Right lobe of liver (tissue), 6 donors: ENCODE data around the gene ERCC6. TPM values are rescaled to one million over a fixed set of nuclear protein-coding genes. Genes with fewer than 3 reads are reported as not detected.

Experiments used
- ATAC-seq, 4 donors: fragments of 200-7000 bp; cut with Tn5 transposase; one replicate each; pipeline ENCODE4 v1.9.1; 2020; ENCODE audit warnings: mild to moderate bottlenecking in 4 of 4, moderate library complexity in 4 of 4
- DNase-seq, 3 donors: peaks; one replicate each; pipeline ENCODE4 v3.0.0-alpha.2; 2020
- H3K27ac ChIP-seq, 3 donors: fragments of 200-600 bp; one replicate each; pipeline ENCODE4 v1.8.0; 2022
- H3K27me3 ChIP-seq, 2 donors: fragments of 200-600 bp; one replicate each; pipeline ENCODE4 v1.8.0; 2022
- H3K36me3 ChIP-seq, 4 donors: fragments of 200-600 bp; sonication (generic) in 1 of 4; one replicate each; pipeline versions ENCODE4 v1.5.1 to v1.8.0; 2017 to 2022; ENCODE audit warnings: control low read depth in 1 of 4
- H3K4me1 ChIP-seq, 4 donors: fragments of 200-600 bp; sonication (generic) in 1 of 4; one replicate each; pipeline versions ENCODE4 v1.5.1 to v1.8.0; 2017 to 2022; ENCODE audit warnings: control low read depth in 1 of 4
- H3K4me3 ChIP-seq, 3 donors: fragments of 200-600 bp; one replicate each; pipeline ENCODE4 v1.8.0; 2022
- H3K9me3 ChIP-seq, 4 donors: fragments of 200-600 bp; sonication (generic) in 1 of 4; one replicate each; pipeline versions ENCODE4 v1.5.1 to v1.8.0; 2017 to 2022; ENCODE audit warnings: control low read depth in 1 of 4
- CTCF ChIP-seq, 4 donors: fragments of 200-600 bp in 3 of 4; fragments of 450-650 bp in 1 of 4; IDR thresholded peaks; one replicate each; pipeline versions ENCODE4 v1.5.1 to v1.8.0; 2016 to 2022; ENCODE audit warnings: antibody characterized with exemption in 4 of 4, mild to moderate bottlenecking in 2 of 4
- POLR2A ChIP-seq: fragments of 450-650 bp; IDR thresholded peaks from one replicate; pipeline ENCODE4 v1.6.1; 2017; ENCODE audit warnings: antibody characterized with exemption, mild to moderate bottlenecking
- WGBS: methylation state at CpG from one replicate; pipeline ENCODE4 v1.1.6; 2018; ENCODE audit warnings: low coverage, low lambda C conversion rate; ENCODE audit not compliant: insufficient coverage; ENCODE audit errors: missing lambda C conversion rate; 5-methylcytosine and 5-hydroxymethylcytosine counted together
- intact Hi-C, 2 donors: fragments of 100-400 bp; cut with DNase I; formaldehyde crosslinking; loops; one replicate each; pipeline versions ENCODE4 v1.11.2 to v1.14.1; 2022
- total RNA-seq, 6 experiments: library from RNA; depleted of rRNA in 2 of 6; stranded (reverse); fragments of >200 nt in 2 of 6; fragmentation: NEBNext Ultra II Directional in 3 of 6; extraction: Animal tissue kit (Norgen Biotek cat#: 25700) in 3 of 6; gene quantifications; one replicate each; pipeline versions ENCODE4 v1.1.0 to v1.2.4, GENCODE V29; 2016 to 2023
- donor health status: DM: no; HTN: yes; CAD: no.
- donor health status: DM: no; HTN: no; CAD: no.
- donor health status: DM: no; HTN: no; CAD: no.
- donor health status: DM: no; HTN: yes; CAD: no.
- donor health status: DM: no; HTN: yes; CAD: no.

Gene ERCC6
- total RNA-seq, 6 experiments from 2014 or later: 7.3 to 16.8 (median 10.6) TPM

- DNase-seq (no peak), ATAC-seq (no peak)
- Histone ChIP-seq H3K4me1 (no peaks in the 10 kb centered on the region), H3K36me3 (no peaks in the 10 kb centered on the region), H3K27ac (no peak overlapping the region), H3K9me3 (no peaks in the 10 kb centered on the region), H3K4me3 (no peak overlapping the region), H3K27me3 (no peaks in the 10 kb centered on the region)
- intact Hi-C loops: no loop called here
- TF ChIP-seq POLR2A: no peak
- TF ChIP-seq CTCF (IDR thresholded peaks at IDR 0.05): no peak
- WGBS: 92% methylated on average over 4 of the region's 4 CpGs
Observed at GRCh38 chr10:49505589-49505988, 33.3 kb downstream of the ERCC6 start.

- no peaks in the 10 kb centered on the region for H3K9me3 ChIP-seq
- TF ChIP-seq POLR2A (no peak), CTCF (IDR thresholded peaks at IDR 0.05) (no peak)
- H3K4me3 ChIP-seq: no peak overlapping the region
- 91% methylated on average over 3 of the region's 3 CpGs for WGBS
- no peaks in the 10 kb centered on the region for H3K4me1 ChIP-seq
- intact Hi-C loops: no loop called here
- H3K27me3 ChIP-seq: no peaks in the 10 kb centered on the region
- ATAC-seq (no peak), DNase-seq (no peak)
- no peak overlapping the region for H3K27ac ChIP-seq
- H3K36me3 ChIP-seq: no peaks in the 10 kb centered on the region
Observed at GRCh38 chr10:49505076-49505475, 33.8 kb downstream of the ERCC6 start.

- WGBS: 47% methylated on average over 1 of the region's 1 CpG
- TF ChIP-seq POLR2A (no peak), CTCF (IDR thresholded peaks at IDR 0.05) (no peak)
- Histone ChIP-seq H3K9me3 (no peaks in the 10 kb centered on the region), H3K4me1 (no peaks in the 10 kb centered on the region), H3K27me3 (no peaks in the 10 kb centered on the region), H3K27ac (no peak overlapping the region), H3K4me3 (no peak overlapping the region), H3K36me3 (no peaks in the 10 kb centered on the region)
- intact Hi-C loops: no loop called here
- ATAC-seq (no peak), DNase-seq (no peak)
Observed at GRCh38 chr10:49504528-49504927, 34.4 kb downstream of the ERCC6 start.

- Histone ChIP-seq H3K4me3 (no peak overlapping the region), H3K9me3 (no peaks in the 10 kb centered on the region), H3K36me3 (no peaks in the 10 kb centered on the region), H3K4me1 (no peaks in the 10 kb centered on the region), H3K27me3 (no peaks in the 10 kb centered on the region), H3K27ac (no peak overlapping the region)
- intact Hi-C loops: no loop called here
- TF ChIP-seq POLR2A: no peak
- no peak for TF ChIP-seq CTCF (IDR thresholded peaks at IDR 0.05)
- 97% methylated on average over 2 of the region's 2 CpGs for WGBS
- ATAC-seq (no peak), DNase-seq (no peak)
Observed at GRCh38 chr10:49502358-49502757, 36.6 kb downstream of the ERCC6 start.

GRCh38 chr10:49500412-49500811 is 38.5 kb downstream of the ERCC6 start:
- Histone ChIP-seq H3K27me3 (no peaks in the 10 kb centered on the region), H3K36me3 (no peaks in the 10 kb centered on the region), H3K27ac (no peak overlapping the region), H3K4me1 (no peaks in the 10 kb centered on the region), H3K9me3 (no peaks in the 10 kb centered on the region), H3K4me3 (no peak overlapping the region)
- intact Hi-C loops: no loop called here
- 60% methylated on average over 1 of the region's 1 CpG for WGBS
- ATAC-seq: no peak
- no peak for TF ChIP-seq POLR2A
- TF ChIP-seq CTCF (IDR thresholded peaks at IDR 0.05): no peak
- no peak for DNase-seq
